ENCODE measurements around the gene NOC3L.

The NOC3L gene

DNA sequence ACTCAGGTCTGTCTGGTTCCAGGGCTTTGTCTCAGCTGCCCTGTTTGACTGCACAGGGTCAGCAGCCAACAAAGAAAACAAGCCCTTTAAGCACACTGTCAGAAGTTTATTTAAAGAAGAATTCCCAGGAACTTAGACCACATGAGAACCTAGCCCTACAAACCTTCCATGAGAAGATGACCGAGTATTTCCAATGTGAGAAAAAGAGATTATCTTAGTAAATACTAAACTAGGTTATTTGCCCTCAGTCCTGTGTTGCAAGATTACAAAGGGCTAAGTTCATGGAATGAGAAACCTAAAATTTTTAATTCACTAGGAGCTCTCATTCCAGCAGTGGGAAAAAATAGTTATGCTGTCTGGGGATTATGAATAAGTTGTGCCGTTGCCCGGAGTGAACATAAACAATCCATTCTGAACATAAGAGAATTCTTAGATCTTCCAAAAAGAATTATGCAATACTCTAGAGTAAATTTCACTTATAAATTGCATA, 46.7 kb downstream of the NOC3L start:
- TF ChIP-seq ZBTB7A (IDR thresholded peaks at IDR 0.05; ENCODE audit: low read depth) (no peak), CEBPB (IDR thresholded peaks at IDR 0.05) (no peak), TAF1 (IDR thresholded peaks at IDR 0.05; ENCODE audit: low read depth) (no peak), YY1 (IDR thresholded peaks at IDR 0.05; ENCODE audit: low read depth) (no peak), RAD21 (IDR thresholded peaks at IDR 0.05; ENCODE audit: low read depth) (no peak), EP300 (IDR thresholded peaks at IDR 0.05; ENCODE audit: borderline replicate concordance) (no peak), FOXM1 (IDR thresholded peaks at IDR 0.05; ENCODE audit: borderline replicate concordance, low read depth) (no peak), TCF12 (IDR thresholded peaks at IDR 0.05; ENCODE audit: low read depth) (no peak), NFIC (IDR thresholded peaks at IDR 0.05) (no peak), EGR1 (IDR thresholded peaks at IDR 0.05) (no peak), CREB1 (IDR thresholded peaks at IDR 0.05; ENCODE audit: low read depth) (no peak), TEAD4 (IDR thresholded peaks at IDR 0.05) (no peak)
- TF ChIP-seq, protein P1, sequence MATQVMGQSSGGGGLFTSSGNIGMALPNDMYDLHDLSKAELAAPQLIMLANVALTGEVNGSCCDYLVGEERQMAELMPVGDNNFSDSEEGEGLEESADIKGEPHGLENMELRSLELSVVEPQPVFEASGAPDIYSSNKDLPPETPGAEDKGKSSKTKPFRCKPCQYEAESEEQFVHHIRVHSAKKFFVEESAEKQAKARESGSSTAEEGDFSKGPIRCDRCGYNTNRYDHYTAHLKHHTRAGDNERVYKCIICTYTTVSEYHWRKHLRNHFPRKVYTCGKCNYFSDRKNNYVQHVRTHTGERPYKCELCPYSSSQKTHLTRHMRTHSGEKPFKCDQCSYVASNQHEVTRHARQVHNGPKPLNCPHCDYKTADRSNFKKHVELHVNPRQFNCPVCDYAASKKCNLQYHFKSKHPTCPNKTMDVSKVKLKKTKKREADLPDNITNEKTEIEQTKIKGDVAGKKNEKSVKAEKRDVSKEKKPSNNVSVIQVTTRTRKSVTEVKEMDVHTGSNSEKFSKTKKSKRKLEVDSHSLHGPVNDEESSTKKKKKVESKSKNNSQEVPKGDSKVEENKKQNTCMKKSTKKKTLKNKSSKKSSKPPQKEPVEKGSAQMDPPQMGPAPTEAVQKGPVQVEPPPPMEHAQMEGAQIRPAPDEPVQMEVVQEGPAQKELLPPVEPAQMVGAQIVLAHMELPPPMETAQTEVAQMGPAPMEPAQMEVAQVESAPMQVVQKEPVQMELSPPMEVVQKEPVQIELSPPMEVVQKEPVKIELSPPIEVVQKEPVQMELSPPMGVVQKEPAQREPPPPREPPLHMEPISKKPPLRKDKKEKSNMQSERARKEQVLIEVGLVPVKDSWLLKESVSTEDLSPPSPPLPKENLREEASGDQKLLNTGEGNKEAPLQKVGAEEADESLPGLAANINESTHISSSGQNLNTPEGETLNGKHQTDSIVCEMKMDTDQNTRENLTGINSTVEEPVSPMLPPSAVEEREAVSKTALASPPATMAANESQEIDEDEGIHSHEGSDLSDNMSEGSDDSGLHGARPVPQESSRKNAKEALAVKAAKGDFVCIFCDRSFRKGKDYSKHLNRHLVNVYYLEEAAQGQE (IDR thresholded peaks at IDR 0.05; ENCODE audit: low read depth) = no peak
- TF ChIP-seq, protein P2, sequence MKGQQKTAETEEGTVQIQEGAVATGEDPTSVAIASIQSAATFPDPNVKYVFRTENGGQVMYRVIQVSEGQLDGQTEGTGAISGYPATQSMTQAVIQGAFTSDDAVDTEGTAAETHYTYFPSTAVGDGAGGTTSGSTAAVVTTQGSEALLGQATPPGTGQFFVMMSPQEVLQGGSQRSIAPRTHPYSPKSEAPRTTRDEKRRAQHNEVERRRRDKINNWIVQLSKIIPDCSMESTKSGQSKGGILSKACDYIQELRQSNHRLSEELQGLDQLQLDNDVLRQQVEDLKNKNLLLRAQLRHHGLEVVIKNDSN (IDR thresholded peaks at IDR 0.05) = no peak
- TF ChIP-seq, protein P3, sequence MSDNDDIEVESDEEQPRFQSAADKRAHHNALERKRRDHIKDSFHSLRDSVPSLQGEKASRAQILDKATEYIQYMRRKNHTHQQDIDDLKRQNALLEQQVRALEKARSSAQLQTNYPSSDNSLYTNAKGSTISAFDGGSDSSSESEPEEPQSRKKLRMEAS (IDR thresholded peaks at IDR 0.05) = no peak

DNA sequence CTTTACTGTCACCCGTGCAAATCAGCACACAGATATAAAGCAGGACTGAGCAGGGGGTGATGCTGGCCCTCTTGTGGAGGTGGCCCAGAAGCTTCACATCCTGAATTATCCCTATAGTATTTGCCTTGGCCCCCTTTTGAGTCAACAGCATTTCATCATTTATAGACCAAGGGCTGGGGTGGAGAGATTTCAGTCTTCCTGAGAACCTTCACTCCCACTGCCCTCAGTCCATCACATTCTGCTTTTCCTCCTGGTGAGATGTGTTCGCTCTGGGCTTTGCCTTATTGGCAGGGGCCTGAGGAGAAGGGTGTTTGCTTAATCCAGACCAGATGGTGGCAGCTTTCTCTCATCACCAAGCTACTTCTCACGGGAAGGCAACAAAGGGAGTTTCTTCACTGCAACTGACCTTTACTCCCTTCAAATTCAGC, 47.7 kb downstream of the NOC3L start:
- TF ChIP-seq EP300 (IDR thresholded peaks at IDR 0.05; ENCODE audit: borderline replicate concordance) = no peak
- no peak for TF ChIP-seq FOXM1 (IDR thresholded peaks at IDR 0.05; ENCODE audit: borderline replicate concordance, low read depth)
- no peak for TF ChIP-seq TAF1 (IDR thresholded peaks at IDR 0.05; ENCODE audit: low read depth)
- TF ChIP-seq TCF12 (IDR thresholded peaks at IDR 0.05; ENCODE audit: low read depth) = no peak
- no peak for TF ChIP-seq EGR1 (IDR thresholded peaks at IDR 0.05)
- no peak for TF ChIP-seq TEAD4 (IDR thresholded peaks at IDR 0.05)
- TF ChIP-seq, protein P1 (IDR thresholded peaks at IDR 0.05; ENCODE audit: low read depth) = no peak
- TF ChIP-seq CREB1 (IDR thresholded peaks at IDR 0.05; ENCODE audit: low read depth) = no peak
- no peak for TF ChIP-seq RAD21 (IDR thresholded peaks at IDR 0.05; ENCODE audit: low read depth)
- TF ChIP-seq YY1 (IDR thresholded peaks at IDR 0.05; ENCODE audit: low read depth) = no peak
- TF ChIP-seq, protein P2 (IDR thresholded peaks at IDR 0.05) = no peak
- TF ChIP-seq ZBTB7A (IDR thresholded peaks at IDR 0.05; ENCODE audit: low read depth) = no peak
- TF ChIP-seq, protein P3 (IDR thresholded peaks at IDR 0.05) = no peak
- TF ChIP-seq NFIC (IDR thresholded peaks at IDR 0.05) = no peak
- TF ChIP-seq CEBPB (IDR thresholded peaks at IDR 0.05) = no peak

DNA sequence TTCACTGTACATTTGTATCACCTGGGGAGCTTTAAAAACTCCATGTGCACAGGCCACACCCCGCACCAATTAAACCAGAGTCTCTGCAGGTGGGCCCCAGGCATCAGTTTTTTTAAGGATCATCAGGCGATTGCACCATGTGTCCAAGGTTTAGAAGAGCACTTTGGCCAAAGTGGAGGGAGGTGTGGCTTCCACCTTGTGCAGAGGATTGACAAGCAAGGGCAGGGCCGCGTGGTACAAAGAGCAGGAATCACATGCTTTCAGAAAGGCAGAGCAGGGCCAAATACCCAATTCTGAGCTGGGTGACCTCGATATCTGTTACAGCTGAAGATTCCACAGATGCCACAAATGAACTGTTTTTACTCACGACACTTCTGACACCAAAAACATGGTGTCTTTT, 52.4 kb downstream of the NOC3L start:
- no peak for TF ChIP-seq CEBPB (IDR thresholded peaks at IDR 0.05)
- no peak for TF ChIP-seq YY1 (IDR thresholded peaks at IDR 0.05; ENCODE audit: low read depth)
- TF ChIP-seq, protein P1 (IDR thresholded peaks at IDR 0.05; ENCODE audit: low read depth) = no peak
- TF ChIP-seq TEAD4 (IDR thresholded peaks at IDR 0.05) = no peak

DNA sequence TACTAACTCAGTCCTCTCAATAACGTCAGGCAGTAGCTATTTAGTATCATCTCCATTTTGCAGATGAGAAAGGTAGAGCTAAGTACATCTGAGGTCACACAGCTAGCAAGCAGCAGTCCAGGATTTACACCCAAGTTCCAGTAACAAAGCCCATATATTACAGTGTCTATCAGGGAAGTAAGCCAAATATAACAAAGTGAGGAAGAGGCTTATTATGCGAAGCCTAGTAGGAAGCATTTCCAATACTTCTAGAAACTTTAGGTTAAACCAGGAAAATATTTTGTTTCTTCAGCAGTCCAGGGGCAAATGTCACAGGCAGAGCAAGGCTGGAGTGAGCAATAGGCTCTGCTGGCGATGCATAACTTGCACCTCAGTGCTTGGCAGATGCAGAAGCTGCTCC, 53.9 kb downstream of the NOC3L start:
- no peak for TF ChIP-seq TEAD4 (IDR thresholded peaks at IDR 0.05)
- no peak for TF ChIP-seq TCF12 (IDR thresholded peaks at IDR 0.05; ENCODE audit: low read depth)
- TF ChIP-seq ZBTB7A (IDR thresholded peaks at IDR 0.05; ENCODE audit: low read depth) = no peak
- TF ChIP-seq, protein P1 (IDR thresholded peaks at IDR 0.05; ENCODE audit: low read depth) = no peak
- no peak for TF ChIP-seq EP300 (IDR thresholded peaks at IDR 0.05; ENCODE audit: borderline replicate concordance)
- TF ChIP-seq RAD21 (IDR thresholded peaks at IDR 0.05; ENCODE audit: low read depth) = no peak
- no peak for TF ChIP-seq EGR1 (IDR thresholded peaks at IDR 0.05)
- no peak for TF ChIP-seq CEBPB (IDR thresholded peaks at IDR 0.05)
- TF ChIP-seq NFIC (IDR thresholded peaks at IDR 0.05) = no peak
- TF ChIP-seq YY1 (IDR thresholded peaks at IDR 0.05; ENCODE audit: low read depth) = no peak
- TF ChIP-seq, protein P3 (IDR thresholded peaks at IDR 0.05) = no peak
- TF ChIP-seq TAF1 (IDR thresholded peaks at IDR 0.05; ENCODE audit: low read depth) = no peak
- no peak for TF ChIP-seq FOXM1 (IDR thresholded peaks at IDR 0.05; ENCODE audit: borderline replicate concordance, low read depth)
- TF ChIP-seq CREB1 (IDR thresholded peaks at IDR 0.05; ENCODE audit: low read depth) = no peak
- TF ChIP-seq, protein P2 (IDR thresholded peaks at IDR 0.05) = no peak

Data from Ishikawa (cell line).